Stimulated activated naive CD8-positive, alpha-beta T cell treated with anti-CD3 and anti-CD28 coated beads, Interleukin-15, Interleukin-2, amounts not matched to agents 100 U/mL and 50 U/mL, for 24 hours (primary cell): ENCODE results near the gene MTG1.

Source experiments
- ATAC-seq: fragments of 150-1000 bp; cut with Tn5 transposase; one replicate; pipeline ENCODE4 v1.10.0; 2021
- DNase-seq: peaks from one replicate; pipeline ENCODE4 v3.0.0; 2021

The MTG1 gene, protein sequence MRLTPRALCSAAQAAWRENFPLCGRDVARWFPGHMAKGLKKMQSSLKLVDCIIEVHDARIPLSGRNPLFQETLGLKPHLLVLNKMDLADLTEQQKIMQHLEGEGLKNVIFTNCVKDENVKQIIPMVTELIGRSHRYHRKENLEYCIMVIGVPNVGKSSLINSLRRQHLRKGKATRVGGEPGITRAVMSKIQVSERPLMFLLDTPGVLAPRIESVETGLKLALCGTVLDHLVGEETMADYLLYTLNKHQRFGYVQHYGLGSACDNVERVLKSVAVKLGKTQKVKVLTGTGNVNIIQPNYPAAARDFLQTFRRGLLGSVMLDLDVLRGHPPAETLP

GRCh38 chr10:133394064-133394663 lies at the start of gene MTG1:
Gene MTG1, plus strand, starts transcription at chr10:133394157. Its CDS starts 64 bp downstream, at chr10:133394221.
- ATAC-seq: peak; percentile 82

GRCh38 chr10:133344236-133344635 lies 49.7 kb upstream of the MTG1 start:
- no peak for DNase-seq
- ATAC-seq: no peak

More at GRCh38 chr10:133394064-133394663, at the start of gene MTG1:
- DNase-seq: peak; percentile 99

GRCh38 chr10:133346413-133346812 lies 47.5 kb upstream of the MTG1 start:
- DNase-seq (no peak), ATAC-seq (no peak)

- DNase-seq: no peak
- no peak for ATAC-seq
Measured at GRCh38 chr10:133347710-133348517, 46.0 kb upstream of the MTG1 start.

DNA sequence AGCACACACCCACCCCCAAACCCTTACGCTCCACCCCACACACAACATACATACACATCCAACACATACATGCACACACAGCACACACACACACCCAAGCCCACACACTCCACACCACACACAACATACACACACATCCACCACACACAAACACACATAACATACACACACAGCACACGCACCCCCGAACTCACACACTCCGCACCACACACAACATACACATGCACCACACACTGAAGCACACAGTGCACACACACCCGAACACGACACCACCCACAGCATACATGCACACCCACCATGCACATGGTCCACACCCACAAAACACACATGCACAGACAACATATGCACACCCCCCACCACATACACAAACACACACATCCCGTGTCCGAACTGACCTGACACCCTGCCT lies 44.8 kb upstream of the MTG1 start:
- ATAC-seq (no peak), DNase-seq (no peak)

- no peak for DNase-seq
- ATAC-seq: no peak
Measured at GRCh38 chr10:133349577-133350011, 44.4 kb upstream of the MTG1 start.

DNA sequence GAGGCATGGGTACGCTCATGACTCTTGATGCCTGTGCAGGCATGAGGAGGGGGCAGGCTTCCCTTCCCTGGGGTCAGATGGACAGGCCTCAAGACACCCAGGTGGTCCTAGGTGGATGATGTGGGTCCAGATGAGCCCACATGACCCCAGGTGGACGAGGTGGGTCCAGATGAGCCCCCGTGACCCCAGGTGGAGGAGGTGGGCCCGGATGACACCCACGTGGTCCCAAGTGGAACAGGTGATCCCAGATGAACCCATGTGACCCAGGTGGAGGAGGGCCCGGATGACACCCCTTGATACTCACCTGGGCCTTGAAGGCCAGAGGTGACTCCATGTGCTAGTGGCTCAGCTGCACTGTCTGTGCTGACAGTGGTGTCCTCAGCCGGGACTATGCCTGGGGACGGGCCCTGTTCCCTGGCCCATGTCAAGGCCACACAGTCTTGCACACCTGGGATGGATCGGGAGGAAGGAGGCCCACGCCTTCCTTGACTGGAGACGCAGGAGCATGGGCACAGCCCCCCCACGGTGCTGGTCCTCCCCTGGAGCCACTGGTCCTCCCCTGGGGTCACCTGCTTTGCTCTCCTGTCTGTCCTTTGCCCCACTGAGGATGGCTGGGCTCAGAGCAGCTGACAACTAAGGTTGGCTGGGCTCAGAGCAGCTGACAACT lies 43.5 kb upstream of the MTG1 start:
- ATAC-seq: no peak
- DNase-seq: no peak

GRCh38 chr10:133350950-133351329 lies 43.0 kb upstream of the MTG1 start:
- ATAC-seq (no peak), DNase-seq (no peak)

GRCh38 chr10:133351408-133352318 lies 42.3 kb upstream of the MTG1 start:
- DNase-seq (no peak), ATAC-seq (no peak)

DNA sequence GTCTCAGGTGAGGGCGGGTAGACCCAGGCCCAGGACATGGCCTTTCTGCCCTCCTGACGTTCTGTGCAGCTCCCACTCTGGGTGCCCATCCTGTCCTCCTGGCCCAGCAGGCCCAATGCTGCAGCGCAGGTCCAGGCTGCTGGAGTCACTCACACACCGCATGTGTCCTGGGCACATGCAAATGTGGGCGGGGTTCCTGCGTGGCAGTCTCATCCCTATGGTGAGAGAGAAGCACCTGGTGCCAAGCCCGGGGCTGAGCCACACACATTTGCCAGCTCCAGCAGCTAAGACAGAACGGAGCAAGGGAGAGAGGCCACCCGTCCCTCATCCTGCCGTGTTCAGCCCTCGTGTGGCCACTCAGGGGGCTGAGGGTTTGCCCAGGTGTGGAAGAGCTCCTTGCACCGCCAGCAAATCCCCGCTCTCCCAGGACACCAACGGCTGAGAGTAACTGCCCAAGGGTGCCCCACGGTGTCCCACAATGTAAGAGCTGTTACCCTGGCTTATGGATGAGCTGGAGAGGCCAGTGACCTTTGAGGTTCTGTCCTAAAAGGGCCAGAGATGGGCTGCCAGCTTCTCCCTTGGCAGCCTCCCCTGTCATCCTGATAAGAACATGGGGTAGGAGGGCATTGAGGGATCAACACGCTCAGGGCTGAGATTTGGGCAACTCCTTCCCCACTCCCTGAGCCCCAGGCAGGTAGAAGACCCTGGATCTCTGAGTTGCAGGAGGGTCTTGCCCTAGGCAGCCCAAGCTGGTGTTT lies 40.6 kb upstream of the MTG1 start:
- DNase-seq: no peak
- no peak for ATAC-seq

DNA sequence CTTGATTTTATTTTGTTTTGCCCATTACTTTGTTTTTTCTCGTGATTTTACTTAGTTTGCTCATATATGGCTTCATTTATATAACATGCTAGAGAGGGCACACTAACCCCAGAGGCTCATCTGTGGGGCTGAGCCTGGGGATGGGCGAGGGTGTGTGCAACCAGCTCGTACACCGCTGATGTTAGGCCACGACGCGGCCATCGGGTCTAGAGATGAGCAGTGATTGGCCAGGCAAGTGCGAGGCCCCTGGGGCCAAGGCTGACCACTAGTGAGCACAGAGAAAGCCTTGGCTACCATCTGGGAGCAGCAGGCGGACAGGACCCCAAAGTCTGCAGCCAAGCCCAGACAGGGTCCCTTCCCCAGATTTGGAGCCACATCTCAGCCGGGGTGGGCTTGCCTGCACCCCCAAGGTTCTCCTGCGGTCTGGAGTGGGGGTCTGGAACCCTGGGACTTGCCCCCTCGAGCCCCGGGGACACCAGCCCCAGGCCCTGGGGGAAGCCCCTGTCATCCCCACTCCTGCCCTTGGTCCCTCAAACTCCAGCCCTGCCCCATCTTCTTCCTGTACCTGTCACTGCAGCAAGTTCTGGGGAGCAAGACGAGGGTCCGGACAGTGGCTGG lies 39.9 kb upstream of the MTG1 start:
- no peak for DNase-seq
- no peak for ATAC-seq

DNA sequence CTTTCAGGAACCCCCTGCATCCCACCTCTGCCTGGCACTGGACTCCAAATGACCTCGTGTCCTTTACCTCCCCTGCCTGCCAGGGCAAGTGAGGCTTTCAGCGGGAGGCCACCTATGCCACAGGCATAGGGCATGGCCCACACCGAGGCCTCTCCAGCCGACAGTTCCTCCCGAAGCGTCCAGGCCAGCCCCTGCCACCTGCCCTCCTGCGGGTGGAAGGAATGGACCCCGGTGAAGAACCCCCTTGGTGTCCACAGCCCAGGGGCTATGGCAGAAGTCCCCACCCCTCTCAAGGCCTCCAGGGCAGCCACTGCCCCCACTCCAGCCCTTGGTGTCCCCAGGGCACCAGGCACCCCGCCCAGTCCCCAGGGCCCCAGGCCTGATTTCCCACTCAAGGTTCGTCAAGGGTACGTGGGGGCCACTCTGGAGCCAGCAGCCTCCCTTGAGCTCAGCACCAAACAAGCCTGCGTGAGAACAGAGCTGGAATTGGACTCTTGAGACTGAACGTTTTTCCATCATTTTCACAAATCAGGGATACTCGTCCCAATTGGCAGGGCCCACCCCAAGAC lies 39.2 kb upstream of the MTG1 start:
- ATAC-seq: no peak

GRCh38 chr10:133355266-133355665 lies 38.7 kb upstream of the MTG1 start:
- DNase-seq (no peak), ATAC-seq (no peak)

More for the DNA sequence above, 39.2 kb upstream of the MTG1 start:
- no peak for DNase-seq

GRCh38 chr10:133355991-133356390 lies 38.0 kb upstream of the MTG1 start:
- ATAC-seq: no peak
- DNase-seq: no peak

DNA sequence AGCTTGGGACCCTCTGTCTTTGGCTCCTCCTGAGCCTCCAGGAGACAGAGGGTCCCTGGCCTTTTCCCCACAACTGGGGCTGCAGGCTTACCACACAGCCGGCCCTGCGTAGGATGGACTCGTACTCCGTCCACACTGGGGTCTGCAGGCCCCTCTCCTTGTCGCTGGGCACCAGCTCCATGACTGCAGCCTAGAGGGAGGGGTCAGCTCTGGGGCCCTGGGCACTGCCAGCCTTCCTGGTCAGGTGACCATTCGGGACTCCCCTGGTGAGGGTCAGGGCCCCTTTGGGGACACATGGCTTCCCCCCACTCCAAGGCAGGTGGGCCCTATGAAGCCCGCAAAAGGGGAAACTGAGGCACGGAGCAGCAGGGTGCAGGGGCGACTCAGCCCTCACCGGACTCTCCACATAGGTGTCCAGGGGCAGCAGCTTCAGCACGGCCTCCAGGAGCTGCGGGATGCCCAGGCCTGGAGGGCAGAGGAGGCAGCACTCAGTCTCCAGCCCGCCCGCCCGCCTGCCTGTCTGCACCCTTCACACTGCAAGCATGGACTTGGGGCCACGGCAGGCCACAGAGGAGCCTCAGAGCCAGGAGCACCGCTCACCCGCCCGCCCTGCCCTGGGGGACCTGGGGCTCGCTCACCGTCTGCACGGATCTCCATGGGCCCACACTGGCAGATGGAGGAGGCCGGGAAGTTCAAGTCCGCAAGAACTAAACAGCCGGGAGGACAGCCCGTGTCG lies 37.2 kb upstream of the MTG1 start:
- ATAC-seq: no peak

GRCh38 chr10:133357285-133358161 lies 36.4 kb upstream of the MTG1 start, which contains the start of gene FUOM:
Gene FUOM, minus strand, starts transcription at chr10:133358019. Its CDS starts 12 bp downstream, at chr10:133358007.
- peak; percentile 85 for ATAC-seq
- DNase-seq: peak; percentile 81

More for the DNA sequence above, 37.2 kb upstream of the MTG1 start:
- no peak for DNase-seq

DNA sequence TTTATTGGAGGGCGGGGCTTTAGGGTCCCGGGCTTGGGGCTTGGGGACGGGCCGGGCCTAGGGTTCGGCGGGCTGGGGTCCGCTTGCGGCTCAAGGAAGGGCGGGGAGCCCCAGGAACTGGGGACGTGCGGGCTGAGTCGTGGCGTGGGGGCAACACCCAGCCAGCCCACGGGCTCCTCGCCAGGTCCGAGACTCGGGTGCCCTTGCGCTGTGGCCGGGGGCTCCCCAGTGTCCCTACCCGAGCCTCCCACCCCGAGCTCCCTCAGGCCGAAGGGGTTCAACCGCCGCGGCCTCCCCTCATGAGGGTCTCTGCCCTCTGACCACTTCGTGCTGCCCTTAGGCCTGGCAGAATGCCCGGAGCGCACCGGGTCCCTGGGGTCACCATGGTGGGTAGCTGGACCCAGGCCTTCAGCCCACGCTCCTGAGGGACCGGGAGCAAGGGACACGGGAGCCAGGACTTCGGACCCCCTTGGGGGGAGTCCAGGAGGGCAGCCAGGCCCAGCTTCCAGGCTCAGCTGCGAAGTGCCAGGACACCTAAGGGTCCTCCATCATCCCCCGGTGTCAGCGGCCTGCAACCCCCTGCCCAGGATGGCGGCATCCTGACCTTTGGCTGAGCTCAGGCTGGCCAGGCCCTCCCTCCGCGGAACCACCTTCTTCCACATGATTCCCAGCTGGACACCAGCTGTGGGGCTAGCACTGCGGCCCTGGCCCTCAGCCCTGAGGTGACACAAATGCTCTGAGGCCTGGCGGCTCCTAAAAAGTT lies 35.6 kb upstream of the MTG1 start:
- ATAC-seq (no peak), DNase-seq (no peak)
